SU-DHL-6 (cell line): Measurements from ENCODE around the gene C1S.
"Not testable (repeated sequence)": the region's sequence is repeated elsewhere in the genome, so short reads cannot be mapped to it uniquely, and the experiment has no call there.

Experiments
- H2AFZ ChIP-seq: fragments of 200-600 bp; sonication (generic); 2 replicates; pipeline ENCODE4 v1.6.1; 2014; ENCODE audit warnings: low read depth, mild to moderate bottlenecking, moderate library complexity, mixed read lengths, antibody characterized with exemption, low read length; ENCODE audit not compliant: severe bottlenecking
- H3F3A ChIP-seq: fragments of 200-600 bp; shearing (Covaris generic); 2 replicates; pipeline ENCODE4 v1.6.0; 2016; ENCODE audit warnings: antibody characterized with exemption, mild to moderate bottlenecking; ENCODE audit not compliant: insufficient read depth
- H3K27ac ChIP-seq: fragments of 200-600 bp; sonication (generic); 2 replicates; pipeline ENCODE4 v1.5.1; 2016; ENCODE audit warnings: low read depth, mild to moderate bottlenecking, low read length, moderate library complexity, mixed read lengths
- H3K27me3 ChIP-seq: fragments of 200-600 bp; sonication (generic), shearing (Covaris generic); 2 replicates; pipeline ENCODE4 v1.6.0; 2014; ENCODE audit warnings: mild to moderate bottlenecking, low read length
- H3K36me3 ChIP-seq: fragments of 200-600 bp; sonication (generic); 2 replicates; pipeline ENCODE4 v1.6.1; 2014; ENCODE audit warnings: mild to moderate bottlenecking, low read length, mixed read lengths
- H3K4me2 ChIP-seq: fragments of 300-600, 200-600 bp; shearing (Covaris generic), sonication (generic); 2 replicates; pipeline ENCODE4 v1.6.0; 2014; ENCODE audit warnings: low read length, low read depth, mild to moderate bottlenecking; ENCODE audit not compliant: poor library complexity, severe bottlenecking
- H3K4me3 ChIP-seq: fragments of 200-600 bp; sonication (generic); 2 replicates; pipeline ENCODE4 v1.5.1; 2014; ENCODE audit warnings: antibody characterized with exemption, low read length, mild to moderate bottlenecking, mixed read lengths; ENCODE audit not compliant: insufficient read depth, poor library complexity, severe bottlenecking
- H3K79me2 ChIP-seq: fragments of 200-600 bp; sonication (generic); 2 replicates; pipeline ENCODE4 v1.6.1; 2014; ENCODE audit warnings: mild to moderate bottlenecking, low read length, moderate library complexity; ENCODE audit not compliant: insufficient read depth
- H3K9ac ChIP-seq: fragments of 200-600 bp; sonication (generic); 2 replicates; pipeline ENCODE4 v1.7.0; 2014; ENCODE audit warnings: mild to moderate bottlenecking, low read length
- H3K9me2 ChIP-seq: fragments of 200-600 bp; sonication (generic); replicated peaks from 2 replicates; pipeline ENCODE4 v1.6.1; 2014; ENCODE audit warnings: low read length; ENCODE audit not compliant: insufficient read depth
- H3K9me3 ChIP-seq: fragments of 200-600 bp; sonication (generic); 2 replicates; pipeline ENCODE4 v1.6.1; 2014; ENCODE audit warnings: low read length, mixed read lengths; ENCODE audit not compliant: insufficient read depth
- H4K20me1 ChIP-seq: fragments of 200-600 bp; sonication (generic); 2 replicates; pipeline ENCODE4 v1.6.1; 2014; ENCODE audit warnings: low read depth, mild to moderate bottlenecking, antibody characterized with exemption, low read length, moderate library complexity, mixed read lengths
- EZH2phosphoT487 ChIP-seq: fragments of 200-600 bp; sonication (generic), shearing (Covaris generic); conservative IDR thresholded peaks from 2 replicates; pipeline ENCODE4 v1.6.1; 2018; ENCODE audit warnings: mild to moderate bottlenecking, antibody characterized with exemption, low read length, moderate library complexity, mixed read lengths
- TF ChIP-seq, protein P1 (sequence below): fragments of 200-600 bp; sonication (generic); IDR thresholded peaks from one replicate; pipeline ENCODE4 v1.5.1; 2017; ENCODE audit warnings: antibody characterized with exemption, mild to moderate bottlenecking, low read length, moderate library complexity; ENCODE audit not compliant: insufficient read depth, poor library complexity, severe bottlenecking

C1S gene

DNA sequence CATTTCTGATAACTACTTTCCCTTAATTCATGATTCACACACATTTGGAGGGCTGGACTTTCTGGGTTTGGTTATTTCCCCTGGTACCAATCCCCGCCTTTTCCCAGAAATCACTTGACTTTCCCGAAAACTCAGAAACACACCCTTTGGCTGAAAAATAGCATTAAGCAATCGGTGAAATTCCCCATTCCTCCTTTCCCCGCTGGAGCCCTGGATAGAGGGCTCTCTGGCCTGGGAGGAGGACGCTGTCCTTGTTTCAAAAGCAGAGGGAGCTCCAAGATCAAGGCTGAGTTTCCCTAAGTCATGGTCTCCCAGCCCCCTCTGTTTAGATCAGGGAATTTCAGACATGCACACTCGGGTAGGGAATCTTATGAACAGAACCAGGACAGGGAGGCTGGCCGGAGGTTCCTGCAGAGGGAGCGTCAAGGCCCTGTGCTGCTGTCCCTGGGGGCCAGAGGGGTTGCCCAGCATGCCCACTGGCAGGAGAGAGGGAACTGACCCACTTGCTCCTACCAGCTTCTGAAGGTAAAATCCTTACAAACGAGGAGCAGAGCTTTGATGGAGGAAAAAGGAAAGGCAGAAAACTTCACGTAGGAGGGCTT lies at the start of gene C1S:
Gene C1S (plus strand): TSS at position 366 of the 602 bp plus-strand sequence. CDS start 1,195 bp downstream, outside the sequence.
- TF ChIP-seq EZH2phosphoT487 = no peak
- TF ChIP-seq, protein P1, sequence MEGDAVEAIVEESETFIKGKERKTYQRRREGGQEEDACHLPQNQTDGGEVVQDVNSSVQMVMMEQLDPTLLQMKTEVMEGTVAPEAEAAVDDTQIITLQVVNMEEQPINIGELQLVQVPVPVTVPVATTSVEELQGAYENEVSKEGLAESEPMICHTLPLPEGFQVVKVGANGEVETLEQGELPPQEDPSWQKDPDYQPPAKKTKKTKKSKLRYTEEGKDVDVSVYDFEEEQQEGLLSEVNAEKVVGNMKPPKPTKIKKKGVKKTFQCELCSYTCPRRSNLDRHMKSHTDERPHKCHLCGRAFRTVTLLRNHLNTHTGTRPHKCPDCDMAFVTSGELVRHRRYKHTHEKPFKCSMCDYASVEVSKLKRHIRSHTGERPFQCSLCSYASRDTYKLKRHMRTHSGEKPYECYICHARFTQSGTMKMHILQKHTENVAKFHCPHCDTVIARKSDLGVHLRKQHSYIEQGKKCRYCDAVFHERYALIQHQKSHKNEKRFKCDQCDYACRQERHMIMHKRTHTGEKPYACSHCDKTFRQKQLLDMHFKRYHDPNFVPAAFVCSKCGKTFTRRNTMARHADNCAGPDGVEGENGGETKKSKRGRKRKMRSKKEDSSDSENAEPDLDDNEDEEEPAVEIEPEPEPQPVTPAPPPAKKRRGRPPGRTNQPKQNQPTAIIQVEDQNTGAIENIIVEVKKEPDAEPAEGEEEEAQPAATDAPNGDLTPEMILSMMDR = no peak
- Histone ChIP-seq H3K27ac (no peak within 1 kb of the TSS), H3F3A (no peaks in the 10 kb centered on the region), H3K4me3 (no peak within 1 kb of the TSS), H3K36me3 (no peaks in the 10 kb centered on the region), H3K4me2 (no peak within 1 kb of the TSS), H3K9me3 (no peaks in the 10 kb centered on the region), H3K27me3 (no peaks in the 10 kb centered on the region), H2AFZ (no peak within 1 kb of the TSS), H3K79me2 (no peaks in the 10 kb centered on the region), H3K9me2 (no peaks in the 10 kb centered on the region), H3K9ac (no peak within 1 kb of the TSS), H4K20me1 (no peaks in the 10 kb centered on the region)

DNA sequence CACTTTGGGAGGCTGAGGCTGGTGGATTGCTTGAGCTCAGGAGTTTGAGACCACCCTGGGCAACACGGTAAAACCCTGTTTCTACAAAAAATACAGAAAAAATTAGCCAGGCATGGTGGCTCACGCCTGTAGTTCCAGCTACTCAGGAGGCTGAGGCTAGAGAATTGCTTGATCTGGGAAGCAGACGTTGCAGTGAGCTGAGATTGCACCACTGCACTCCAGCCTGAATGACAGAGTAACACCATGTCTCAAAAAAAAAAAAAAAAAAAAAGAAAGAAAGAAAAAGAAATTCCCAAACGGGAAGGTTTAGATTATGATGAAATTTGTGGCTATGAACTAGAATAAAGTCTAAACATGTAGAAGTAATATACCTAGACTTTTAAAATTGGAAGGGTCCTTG lies 49.1 kb upstream of the C1S start:
- peaks cover 15% of the 10 kb centered on the region; the same call in 1 of the 2 replicates for H3K79me2 ChIP-seq
- not testable (repeated sequence) for H3K4me3 ChIP-seq, H3K27me3 ChIP-seq, H3F3A ChIP-seq, H3K9me3 ChIP-seq, H3K4me2 ChIP-seq, H3K9ac ChIP-seq, H3K27ac ChIP-seq, H2AFZ ChIP-seq, H4K20me1 ChIP-seq, H3K9me2 ChIP-seq, H3K36me3 ChIP-seq

DNA sequence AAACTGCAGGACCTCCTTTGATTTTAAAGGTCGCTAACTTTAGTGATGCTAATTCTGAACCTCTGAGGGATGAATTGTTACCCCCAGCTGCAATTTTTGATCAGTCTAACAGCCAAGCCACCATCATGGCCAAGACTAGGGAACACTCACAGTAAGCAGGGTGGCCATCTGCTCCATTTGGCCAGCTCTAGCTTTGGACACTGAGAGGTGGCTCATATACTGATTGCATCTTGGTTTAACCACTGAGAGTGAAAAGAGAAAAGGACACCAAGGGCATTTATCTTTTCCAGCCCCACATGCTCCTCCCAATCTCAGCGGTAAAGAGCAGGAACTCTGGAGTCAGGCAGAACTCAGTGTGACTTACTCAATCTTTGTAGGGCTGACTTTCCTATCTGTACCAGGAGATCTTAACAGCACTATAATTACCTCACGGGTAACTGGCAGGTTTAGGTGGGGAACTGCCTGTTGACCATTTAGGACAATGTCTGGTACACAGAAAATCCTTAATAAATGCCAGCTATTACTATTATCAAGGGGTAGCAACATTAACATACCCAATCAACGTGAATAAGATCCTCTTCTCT lies 48.4 kb upstream of the C1S start:
- H3K9ac ChIP-seq = no peak overlapping the region
- no peak overlapping the region for H3K4me3 ChIP-seq
- no peak overlapping the region for H2AFZ ChIP-seq
- H3K4me2 ChIP-seq = no peak overlapping the region
- TF ChIP-seq, protein P1 = no peak
- TF ChIP-seq EZH2phosphoT487 = no peak
- no peaks in the 10 kb centered on the region for H3K9me2 ChIP-seq
- H3K9me3 ChIP-seq = no peaks in the 10 kb centered on the region
- no peaks in the 10 kb centered on the region for H3K27me3 ChIP-seq
- no peaks in the 10 kb centered on the region; the same call in 1 of the 2 replicates for H3F3A ChIP-seq
- no peak overlapping the region for H3K27ac ChIP-seq
- peaks cover 18% of the 10 kb centered on the region; the same call in 1 of the 2 replicates for H3K79me2 ChIP-seq
- H3K36me3 ChIP-seq = no peaks in the 10 kb centered on the region
- H4K20me1 ChIP-seq = no peaks in the 10 kb centered on the region

DNA sequence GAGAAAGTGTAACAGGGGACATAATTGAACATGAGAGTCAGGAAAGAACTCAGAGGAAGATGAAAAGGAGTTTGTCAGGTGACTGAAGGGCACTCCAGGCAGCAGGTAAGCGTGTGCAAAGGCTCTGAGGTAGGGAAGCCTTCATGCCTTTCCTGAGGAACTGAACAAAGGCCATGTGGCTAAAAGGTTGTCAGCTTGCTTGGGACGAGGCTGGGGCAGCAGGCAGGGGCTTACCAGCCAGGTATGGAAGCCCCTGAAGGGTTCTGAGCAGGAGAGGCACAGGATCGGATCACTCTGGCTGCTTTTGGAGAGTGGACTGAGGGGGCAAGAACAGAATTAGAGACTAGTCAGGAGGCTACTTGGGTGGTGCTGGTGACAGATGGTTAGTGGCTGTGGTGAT lies 47.4 kb upstream of the C1S start:
- Histone ChIP-seq H3K36me3 (no peaks in the 10 kb centered on the region), H3K4me2 (no peak overlapping the region), H4K20me1 (no peaks in the 10 kb centered on the region), H3K27ac (no peak overlapping the region), H3F3A (no peaks in the 10 kb centered on the region; the same call in 1 of the 2 replicates), H2AFZ (no peak overlapping the region), H3K79me2 (peaks cover 27% of the 10 kb centered on the region; the same call in 1 of the 2 replicates), H3K27me3 (no peaks in the 10 kb centered on the region), H3K9me2 (no peaks in the 10 kb centered on the region), H3K4me3 (no peak overlapping the region), H3K9me3 (no peaks in the 10 kb centered on the region), H3K9ac (no peak overlapping the region)
- TF ChIP-seq, protein P1 = no peak
- no peak for TF ChIP-seq EZH2phosphoT487
